Measurements from ENCODE around the gene MDFI.

MDFI gene

DNA sequence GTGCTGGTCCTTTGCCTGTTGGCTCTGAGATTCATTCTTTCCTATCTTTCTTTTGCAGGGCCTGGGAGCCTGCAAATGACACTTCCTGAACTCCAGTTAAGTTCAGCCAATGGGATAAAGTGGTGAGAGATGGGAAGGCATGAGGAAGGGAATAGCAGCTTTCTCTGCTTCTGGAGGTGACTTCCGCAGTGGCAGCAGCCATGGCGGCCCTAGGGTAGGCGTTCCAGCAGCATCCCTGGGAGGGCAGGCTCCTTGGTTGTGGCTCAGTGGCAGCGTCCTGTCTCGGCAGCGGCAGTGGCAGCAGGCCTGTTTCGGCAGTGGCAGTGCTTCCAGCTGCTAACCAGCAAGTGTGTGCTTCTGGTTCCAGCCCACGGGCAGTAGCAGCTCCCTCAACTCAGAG, 7.3 kb upstream of the MDFI start:
- H3K27me3 ChIP-seq: no peaks in the 10 kb centered on the region
- peak overlapping the region; percentile 10; the same call in 1 of the 2 replicates for H3K27ac ChIP-seq
- H3K9ac ChIP-seq: no peak overlapping the region
- no peak for TF ChIP-seq Cebpa-rat (IDR thresholded peaks at IDR 0.05)
- H4K20me1 ChIP-seq: no peaks in the 10 kb centered on the region
- H3K4me3 ChIP-seq: no peak overlapping the region
- peaks cover 83% of the 10 kb centered on the region for H3K4me1 ChIP-seq
- no peaks in the 10 kb centered on the region for H3K9me3 ChIP-seq
- H3K4me2 ChIP-seq: no peak overlapping the region
- no peaks in the 10 kb centered on the region for H3K36me3 ChIP-seq

DNA sequence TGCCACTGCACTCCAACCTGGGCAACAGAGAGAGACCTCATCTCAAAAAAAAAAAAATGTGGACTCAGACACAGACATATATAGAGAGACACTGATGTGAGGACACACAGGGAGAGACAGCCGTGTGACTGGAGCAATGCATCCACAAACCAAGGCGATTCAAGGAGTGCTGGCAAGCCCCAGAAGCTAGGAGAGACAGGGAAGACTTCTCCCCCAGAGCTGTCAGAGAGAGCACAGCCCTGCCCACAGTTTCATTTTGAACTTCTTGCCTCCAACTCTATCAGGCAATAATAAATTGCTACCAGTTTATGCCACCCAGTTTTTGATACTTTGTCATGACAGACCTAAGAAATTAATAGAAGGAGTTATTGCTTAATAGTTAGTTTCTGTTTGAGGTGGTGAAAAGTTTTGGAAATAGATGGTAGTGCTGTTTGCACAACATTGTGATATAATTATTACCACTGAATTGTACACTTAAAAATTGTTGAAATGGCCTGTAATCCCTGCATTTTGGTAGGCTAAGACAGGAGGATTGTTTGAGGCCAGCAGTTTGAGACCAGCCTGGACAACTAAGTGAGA, 5.1 kb upstream of the MDFI start:
- TF ChIP-seq Cebpa-rat (IDR thresholded peaks at IDR 0.05): no peak
- Histone ChIP-seq H3K27me3 (no peaks in the 10 kb centered on the region), H3K27ac (peak overlapping the region; percentile 70; the same call in 1 of the 2 replicates)

DNA sequence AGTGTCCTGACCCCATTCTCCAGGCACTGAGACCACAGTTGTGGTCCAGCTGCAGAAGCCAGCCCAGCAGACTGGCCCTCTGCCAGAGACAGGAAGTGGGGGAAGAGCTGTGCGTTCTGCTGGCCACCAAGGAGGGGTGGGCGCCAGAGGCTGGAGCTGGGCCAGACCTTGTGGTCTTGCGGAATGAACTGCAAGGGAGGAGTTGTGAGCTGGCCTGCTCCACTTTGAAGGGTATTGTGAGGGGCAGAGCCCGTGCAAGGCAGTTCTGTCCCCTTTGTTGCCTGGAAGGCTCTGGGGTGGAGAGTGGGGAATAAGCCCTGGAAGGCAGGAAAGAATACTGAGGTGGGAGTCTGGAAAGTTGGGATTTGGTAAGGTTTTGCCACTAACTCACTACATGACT, 3.6 kb upstream of the MDFI start:
- H3K9ac ChIP-seq: peak overlapping the region; percentile 49; the same call in 1 of the 2 replicates

More for the DNA sequence above, 5.1 kb upstream of the MDFI start:
- Histone ChIP-seq H3K9ac (no peak overlapping the region), H3K4me2 (peak overlapping the region; percentile 92), H3K4me3 (no peak overlapping the region), H4K20me1 (no peaks in the 10 kb centered on the region), H3K4me1 (peaks cover 82% of the 10 kb centered on the region), H3K36me3 (no peaks in the 10 kb centered on the region), H3K9me3 (no peaks in the 10 kb centered on the region)

DNA sequence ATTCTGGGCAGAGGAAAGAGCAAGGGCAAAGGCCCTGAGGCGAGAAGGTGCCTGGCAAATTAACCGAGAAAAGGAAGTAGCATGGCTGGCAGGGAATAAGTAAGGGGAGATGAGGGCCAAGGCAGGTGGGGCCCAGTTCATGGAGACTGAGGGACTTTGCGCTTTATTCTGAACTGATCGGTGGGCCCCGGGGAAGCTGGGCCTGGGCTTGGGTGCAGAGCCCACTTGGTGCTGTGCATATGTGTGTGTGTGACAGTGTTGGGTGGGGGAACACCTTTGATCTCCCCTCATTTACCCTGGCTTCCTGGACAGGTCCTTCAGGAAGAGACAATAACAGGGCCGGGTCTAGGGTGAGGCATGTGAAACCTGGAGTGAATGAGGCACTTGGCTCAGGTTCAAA, 2.9 kb upstream of the MDFI start:
- Histone ChIP-seq H3K9me3 (no peaks in the 10 kb centered on the region), H3K9ac (peak overlapping the region; percentile 49), H3K4me2 (peak overlapping the region; percentile 92), H3K27me3 (no peaks in the 10 kb centered on the region), H4K20me1 (peaks cover 12% of the 10 kb centered on the region), H3K4me3 (no peak overlapping the region), H3K36me3 (0 out of 2 replicates have a peak, but pooled peaks cover 5% of the 10 kb centered on the region), H3K27ac (peak overlapping the region; percentile 70), H3K4me1 (peaks cover 73% of the 10 kb centered on the region)
- no peak for TF ChIP-seq Cebpa-rat (IDR thresholded peaks at IDR 0.05)

More for the DNA sequence above, 3.6 kb upstream of the MDFI start:
- peaks cover 5% of the 10 kb centered on the region for H4K20me1 ChIP-seq
- no peaks in the 10 kb centered on the region for H3K9me3 ChIP-seq
- peak overlapping the region; percentile 70 for H3K27ac ChIP-seq
- 0 out of 2 replicates have a peak, but pooled peaks cover under 1% of the 10 kb centered on the region for H3K36me3 ChIP-seq
- 0 out of 2 replicates have a peak overlapping the region, but pooled peaks have one; percentile 22 for H3K4me3 ChIP-seq
- no peak for TF ChIP-seq Cebpa-rat (IDR thresholded peaks at IDR 0.05)
- peak overlapping the region; percentile 92 for H3K4me2 ChIP-seq
- H3K27me3 ChIP-seq: no peaks in the 10 kb centered on the region
- H3K4me1 ChIP-seq: peaks cover 72% of the 10 kb centered on the region

DNA sequence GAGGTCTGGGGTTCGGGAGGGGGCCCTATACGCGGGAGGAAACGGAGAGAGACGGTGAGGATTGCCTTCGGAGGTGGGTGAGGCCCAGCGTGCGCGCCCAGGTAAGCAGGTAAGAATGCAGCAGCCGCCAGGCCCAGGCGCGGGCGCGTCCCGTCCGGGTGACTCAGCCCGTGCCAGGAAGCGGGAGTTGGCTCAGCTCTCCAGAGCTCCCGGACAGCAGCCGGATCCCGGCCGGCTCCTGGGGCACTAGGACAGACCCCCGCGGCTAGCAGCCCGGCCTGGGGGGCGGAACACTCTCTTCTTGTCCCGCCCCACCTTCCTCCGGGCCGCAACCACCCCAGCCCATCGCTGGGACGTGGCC, 1.5 kb upstream of the MDFI start:
- H3K27me3 ChIP-seq: no peaks in the 10 kb centered on the region
- H3K4me2 ChIP-seq: peak overlapping the region; percentile 92
- H3K36me3 ChIP-seq: peaks cover 16% of the 10 kb centered on the region
- TF ChIP-seq Cebpa-rat (IDR thresholded peaks at IDR 0.05): no peak
- H4K20me1 ChIP-seq: peaks cover 26% of the 10 kb centered on the region
- H3K4me1 ChIP-seq: peaks cover 82% of the 10 kb centered on the region
- peak overlapping the region; percentile 97 for H3K9ac ChIP-seq
- H3K9me3 ChIP-seq: no peaks in the 10 kb centered on the region
- H3K4me3 ChIP-seq: no peak overlapping the region; the same call in 1 of the 2 replicates
- H3K27ac ChIP-seq: peak overlapping the region; percentile 96

DNA sequence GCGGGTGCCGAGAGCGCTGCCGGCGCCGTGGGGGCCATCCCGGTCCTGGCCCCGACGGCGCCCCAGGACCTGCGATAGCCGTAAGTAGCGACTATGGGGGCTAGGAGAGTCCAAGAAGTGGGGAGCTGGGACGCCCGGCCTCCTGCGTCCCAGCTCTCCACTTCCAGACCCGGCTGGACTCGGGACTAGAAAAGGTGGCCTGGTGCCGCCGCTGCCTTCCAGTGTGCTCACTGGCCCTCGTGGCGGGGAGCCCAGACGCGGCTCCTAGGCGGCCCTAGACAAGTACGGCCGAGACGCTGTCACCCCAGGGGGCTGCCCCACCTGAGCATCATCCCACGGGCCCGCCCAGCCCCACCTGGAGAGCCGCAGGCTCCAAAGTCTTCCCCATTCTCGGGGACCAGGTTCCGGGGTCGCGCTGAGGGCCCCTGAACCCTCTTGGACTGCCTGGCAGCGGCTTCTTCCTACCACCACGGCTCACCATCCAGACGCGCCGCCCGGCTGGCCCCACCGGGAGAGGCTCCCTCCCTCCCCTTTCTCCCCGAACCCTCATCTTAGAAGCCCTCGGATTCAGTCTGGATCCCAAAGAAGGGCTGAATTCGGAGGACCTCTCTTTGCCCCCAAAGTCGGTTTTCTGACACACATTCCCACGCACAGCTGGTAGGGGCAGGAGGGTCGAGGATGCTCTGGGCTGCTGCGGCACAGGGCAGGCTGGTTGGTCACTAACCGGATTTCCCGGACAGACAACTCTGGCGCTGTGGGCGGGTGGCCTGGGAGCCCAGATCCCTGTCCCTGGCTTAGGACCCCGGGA, 870 bp upstream of the MDFI start:
- peak overlapping the region; percentile 97 for H3K4me3 ChIP-seq
- peak overlapping the region; percentile 96 for H3K27ac ChIP-seq
- H4K20me1 ChIP-seq: peaks cover 32% of the 10 kb centered on the region
- no peaks in the 10 kb centered on the region for H3K9me3 ChIP-seq
- peak overlapping the region; percentile 97 for H3K9ac ChIP-seq
- H3K4me2 ChIP-seq: peak overlapping the region; percentile 92
- peaks cover 22% of the 10 kb centered on the region for H3K36me3 ChIP-seq
- H3K27me3 ChIP-seq: no peaks in the 10 kb centered on the region
- TF ChIP-seq Cebpa-rat (IDR thresholded peaks at IDR 0.05): no peak
- H3K4me1 ChIP-seq: peaks cover 88% of the 10 kb centered on the region

DNA sequence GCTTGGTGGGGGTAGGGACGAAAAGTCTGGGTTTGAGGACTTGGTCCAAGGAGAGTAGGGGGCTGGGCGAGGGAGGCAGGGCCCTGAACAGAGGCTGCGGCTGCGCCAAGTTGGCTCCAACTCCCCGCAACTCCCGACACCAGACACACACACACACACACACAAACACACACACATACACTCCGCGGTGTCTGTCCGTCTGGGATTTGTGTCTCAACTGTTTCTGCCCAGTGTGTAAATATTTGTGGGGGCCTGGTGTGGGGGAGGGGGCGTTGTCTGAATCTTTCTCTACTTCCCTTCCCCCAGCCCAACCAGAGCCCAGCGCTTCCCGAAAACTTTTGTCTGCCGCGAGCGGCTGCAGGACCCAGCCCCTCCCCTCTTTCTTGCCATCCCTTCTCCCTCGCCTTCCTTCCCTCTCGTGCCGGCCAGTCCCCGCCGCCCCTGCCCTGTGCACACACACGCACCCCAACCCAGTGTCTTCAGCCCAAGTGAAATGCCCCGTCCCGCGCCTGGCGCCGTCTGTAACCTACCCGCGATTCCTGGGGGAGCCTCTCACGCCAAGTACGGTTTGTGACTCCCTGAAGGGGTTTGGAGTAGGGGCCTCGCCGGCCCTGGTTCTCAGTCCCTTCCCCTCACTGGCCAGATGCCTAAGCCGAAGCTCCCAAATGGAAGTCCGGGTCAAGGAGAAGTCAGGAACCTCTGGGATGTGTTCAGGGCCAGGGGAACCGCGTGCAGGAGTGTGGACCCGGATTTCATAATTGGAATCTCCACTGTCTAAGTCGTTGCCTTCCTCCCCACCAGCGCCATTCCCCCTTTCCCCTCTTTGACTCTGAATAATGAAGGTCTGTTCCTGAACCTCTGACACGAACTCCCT, 904 bp downstream of the MDFI start:
- peaks cover 48% of the 10 kb centered on the region for H4K20me1 ChIP-seq
- no peak for TF ChIP-seq Cebpa-rat (IDR thresholded peaks at IDR 0.05)
- H3K27me3 ChIP-seq: no peaks in the 10 kb centered on the region
- peak overlapping the region; percentile 92 for H3K4me2 ChIP-seq
- peaks cover 35% of the 10 kb centered on the region for H3K36me3 ChIP-seq
- peak overlapping the region; percentile 97 for H3K4me3 ChIP-seq
- H3K9ac ChIP-seq: peak overlapping the region; percentile 97
- H3K27ac ChIP-seq: peak overlapping the region; percentile 96
- H3K9me3 ChIP-seq: no peaks in the 10 kb centered on the region
- peaks cover 88% of the 10 kb centered on the region for H3K4me1 ChIP-seq

DNA sequence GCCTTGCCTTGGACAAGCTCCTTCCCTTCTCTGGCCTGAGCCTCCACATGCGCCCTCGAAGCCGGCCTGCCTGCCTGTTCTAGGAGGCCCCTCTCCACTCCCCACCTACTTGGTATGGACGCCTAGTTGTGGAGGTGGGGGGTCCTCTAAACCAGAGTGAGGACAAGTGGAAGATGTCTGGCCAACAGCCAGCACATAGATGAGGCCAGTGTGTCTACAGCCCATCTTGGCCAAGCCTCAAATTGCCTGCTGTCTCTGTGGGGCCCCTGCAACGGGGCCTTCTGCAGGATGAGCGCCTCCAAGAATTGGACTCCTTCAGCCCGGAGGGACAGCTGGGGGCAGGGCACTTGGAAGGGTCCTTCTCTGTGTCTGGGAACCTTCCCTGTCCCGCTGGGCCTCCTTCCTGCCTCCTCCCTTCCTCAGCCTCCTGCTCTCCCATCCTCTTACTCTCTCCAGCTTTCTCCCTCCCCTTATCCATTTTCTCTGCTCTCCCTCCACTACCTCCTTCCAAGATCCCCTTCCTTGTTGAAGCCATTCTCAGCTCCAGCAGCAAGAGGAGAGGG, 1.6 kb downstream of the MDFI start:
- Histone ChIP-seq H3K27me3 (no peaks in the 10 kb centered on the region), H4K20me1 (peaks cover 55% of the 10 kb centered on the region), H3K36me3 (peaks cover 42% of the 10 kb centered on the region), H3K4me1 (peaks cover 88% of the 10 kb centered on the region), H3K4me2 (peak overlapping the region; percentile 92), H3K9ac (peak overlapping the region; percentile 97), H3K9me3 (no peaks in the 10 kb centered on the region), H3K27ac (peak overlapping the region; percentile 96), H3K4me3 (peak overlapping the region; percentile 97)
- no peak for TF ChIP-seq Cebpa-rat (IDR thresholded peaks at IDR 0.05)

DNA sequence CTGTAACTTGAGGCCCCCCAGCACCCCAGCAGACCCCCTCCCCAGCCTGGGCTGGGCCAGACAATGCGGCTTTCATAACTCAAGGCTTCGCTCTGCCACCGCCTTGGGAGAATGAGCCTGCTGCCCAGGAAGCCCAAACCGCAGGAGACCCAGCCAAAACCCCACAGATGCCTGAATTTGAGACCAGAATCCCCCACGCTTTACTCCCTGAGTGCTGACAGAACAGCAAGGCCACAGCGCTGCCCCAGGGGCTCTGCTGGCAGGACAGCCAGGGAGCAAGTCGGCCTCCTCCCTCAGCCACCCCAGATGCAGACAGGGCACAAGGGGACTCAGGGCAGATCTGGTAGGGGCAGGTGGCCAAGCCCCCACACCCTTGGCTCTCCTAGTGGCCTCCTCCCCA, 2.2 kb downstream of the MDFI start:
- H3K27ac ChIP-seq: peak overlapping the region; percentile 96
- H3K27me3 ChIP-seq: no peaks in the 10 kb centered on the region
- no peaks in the 10 kb centered on the region for H3K9me3 ChIP-seq
- peak overlapping the region; percentile 92 for H3K4me2 ChIP-seq
- H3K4me3 ChIP-seq: peak overlapping the region; percentile 97
- peak overlapping the region; percentile 97 for H3K9ac ChIP-seq
- peaks cover 88% of the 10 kb centered on the region for H3K4me1 ChIP-seq
- H3K36me3 ChIP-seq: peaks cover 48% of the 10 kb centered on the region
- TF ChIP-seq Cebpa-rat (IDR thresholded peaks at IDR 0.05): no peak
- peaks cover 60% of the 10 kb centered on the region for H4K20me1 ChIP-seq

Data from BLaER1 (cell line).